Measurements from ENCODE around the gene WDR1. TPM values are rescaled to one million over a fixed set of nuclear protein-coding genes. Genes with fewer than 3 reads are reported as not detected.

Gene WDR1
- total RNA-seq, 1 donor: 314 TPM

DNA sequence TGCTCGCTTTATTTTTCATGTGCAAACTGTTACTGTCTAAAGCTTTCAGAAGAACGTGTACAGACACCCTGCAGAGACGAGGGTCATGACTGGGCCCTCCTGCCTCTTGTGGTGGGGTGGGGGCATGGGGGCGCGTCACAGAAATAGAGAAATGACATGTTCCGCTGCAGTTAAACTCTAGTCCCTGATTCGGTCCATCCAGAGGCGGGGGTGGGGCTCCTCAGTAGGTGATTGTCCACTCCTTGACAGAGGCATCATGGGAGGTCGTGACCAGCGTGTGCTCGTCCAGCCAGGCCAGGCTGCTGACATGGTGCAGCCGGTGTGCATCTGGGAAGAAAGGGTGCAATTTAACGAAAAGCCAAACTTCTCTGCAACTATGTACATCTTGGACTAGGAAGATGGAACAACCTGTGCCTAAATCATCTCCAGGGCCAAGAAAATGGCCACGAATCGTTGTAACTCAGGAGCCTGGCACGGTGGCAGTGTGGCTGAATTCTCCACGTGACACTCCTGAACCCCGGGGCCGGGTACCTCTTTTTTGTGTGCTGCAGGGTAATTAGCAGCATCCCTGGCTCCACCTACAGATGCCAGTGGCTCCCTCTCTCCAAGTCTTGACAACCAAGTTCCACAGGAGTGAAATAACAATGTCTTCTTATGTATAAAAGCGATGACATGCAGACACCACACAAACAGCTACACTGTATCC is 41.3 kb downstream of the WDR1 start:
- Histone ChIP-seq H3K27ac (ENCODE audit: low read depth, low read length) (no peak overlapping the region), H4K20me1 (ENCODE audit: insufficient read depth, low read length) (peaks cover 39% of the 10 kb centered on the region), H3K9me3 (ENCODE audit: low read depth, low read length) (no peaks in the 10 kb centered on the region), H3K27me3 (ENCODE audit: insufficient read depth, low read length) (no peaks in the 10 kb centered on the region), H3K79me2 (ENCODE audit: insufficient read depth, low read length) (peaks cover 38% of the 10 kb centered on the region), H3K4me3 (ENCODE audit: insufficient read depth, low read length) (no peak overlapping the region), H3K4me1 (ENCODE audit: insufficient read depth, low read length) (no peaks in the 10 kb centered on the region), H3K4me2 (ENCODE audit: insufficient read depth, low read length) (no peak overlapping the region), H2AFZ (ENCODE audit: low read length) (no peak overlapping the region), H3K36me3 (ENCODE audit: insufficient read depth, low read length) (peaks cover 98% of the 10 kb centered on the region)
- no peak for DNase-seq (ENCODE audit: insufficient read length, low spot score, missing footprints)
- no peak for TF ChIP-seq CTCF (IDR thresholded peaks at IDR 0.05; ENCODE audit: extremely low read depth, low read depth, low read length)

GRCh38 chr4:10074767-10075105 is 41.9 kb downstream of the WDR1 start:
- DNase-seq (ENCODE audit: insufficient read length, low spot score, missing footprints): peak; percentile 91
- H3K27ac ChIP-seq (ENCODE audit: low read depth, low read length): no peak overlapping the region
- H4K20me1 ChIP-seq (ENCODE audit: insufficient read depth, low read length): peaks cover 35% of the 10 kb centered on the region

GRCh38 chr4:10074076-10074766 is 42.4 kb downstream of the WDR1 start:
- H3K4me2 ChIP-seq (ENCODE audit: insufficient read depth, low read length): no peak overlapping the region
- H3K9me3 ChIP-seq (ENCODE audit: low read depth, low read length): no peaks in the 10 kb centered on the region
- peaks cover 27% of the 10 kb centered on the region for H3K79me2 ChIP-seq (ENCODE audit: insufficient read depth, low read length)
- H2AFZ ChIP-seq (ENCODE audit: low read length): no peak overlapping the region
- H3K4me3 ChIP-seq (ENCODE audit: insufficient read depth, low read length): no peak overlapping the region
- H4K20me1 ChIP-seq (ENCODE audit: insufficient read depth, low read length): peaks cover 30% of the 10 kb centered on the region
- no peaks in the 10 kb centered on the region for H3K27me3 ChIP-seq (ENCODE audit: insufficient read depth, low read length)
- H3K4me1 ChIP-seq (ENCODE audit: insufficient read depth, low read length): no peaks in the 10 kb centered on the region
- no peak overlapping the region for H3K27ac ChIP-seq (ENCODE audit: low read depth, low read length)
- TF ChIP-seq CTCF (IDR thresholded peaks at IDR 0.05; ENCODE audit: extremely low read depth, low read depth, low read length): no peak
- no peak for DNase-seq (ENCODE audit: insufficient read length, low spot score, missing footprints)
- H3K36me3 ChIP-seq (ENCODE audit: insufficient read depth, low read length): peaks cover 94% of the 10 kb centered on the region

More at GRCh38 chr4:10074767-10075105, 41.9 kb downstream of the WDR1 start:
- Histone ChIP-seq H3K4me3 (ENCODE audit: insufficient read depth, low read length) (no peak overlapping the region), H3K4me2 (ENCODE audit: insufficient read depth, low read length) (no peak overlapping the region), H3K36me3 (ENCODE audit: insufficient read depth, low read length) (peaks cover 95% of the 10 kb centered on the region), H3K9me3 (ENCODE audit: low read depth, low read length) (no peaks in the 10 kb centered on the region), H3K27me3 (ENCODE audit: insufficient read depth, low read length) (no peaks in the 10 kb centered on the region), H3K4me1 (ENCODE audit: insufficient read depth, low read length) (no peaks in the 10 kb centered on the region), H2AFZ (ENCODE audit: low read length) (no peak overlapping the region), H3K79me2 (ENCODE audit: insufficient read depth, low read length) (peaks cover 32% of the 10 kb centered on the region)
- TF ChIP-seq CTCF (IDR thresholded peaks at IDR 0.05; ENCODE audit: extremely low read depth, low read depth, low read length): peak; percentile 63

- Histone ChIP-seq H3K27ac (ENCODE audit: low read depth, low read length) (no peak overlapping the region), H3K36me3 (ENCODE audit: insufficient read depth, low read length) (peaks cover 85% of the 10 kb centered on the region), H2AFZ (ENCODE audit: low read length) (no peak overlapping the region), H3K27me3 (ENCODE audit: insufficient read depth, low read length) (no peaks in the 10 kb centered on the region), H3K4me1 (ENCODE audit: insufficient read depth, low read length) (no peaks in the 10 kb centered on the region), H3K4me2 (ENCODE audit: insufficient read depth, low read length) (no peak overlapping the region), H4K20me1 (ENCODE audit: insufficient read depth, low read length) (peaks cover 20% of the 10 kb centered on the region), H3K79me2 (ENCODE audit: insufficient read depth, low read length) (peaks cover 10% of the 10 kb centered on the region), H3K4me3 (ENCODE audit: insufficient read depth, low read length) (no peak overlapping the region), H3K9me3 (ENCODE audit: low read depth, low read length) (no peaks in the 10 kb centered on the region)
- DNase-seq (ENCODE audit: insufficient read length, low spot score, missing footprints): no peak
- TF ChIP-seq CTCF (IDR thresholded peaks at IDR 0.05; ENCODE audit: extremely low read depth, low read depth, low read length): no peak
These were observed 44.1 kb downstream of the WDR1 start for GRCh38 chr4:10072420-10073017.
